Uterus (tissue), 4 donors: ENCODE results near the gene PNN. TPM values are rescaled to one million over a fixed set of nuclear protein-coding genes. Genes with fewer than 3 reads are reported as not detected.
"Not testable (repeated sequence)": the region's sequence is repeated elsewhere in the genome, so short reads cannot be mapped to it uniquely, and the experiment has no call there.

Experiments used
- DNase-seq, 2 donors: peaks; one replicate each; pipeline ENCODE4 v3.0.0-alpha.2; 2019 to 2020
- H3K27ac ChIP-seq, 2 donors: fragments of 200-600 bp; sonication (generic); 1 replicate in 1 of 2; 2 replicates in 1 of 2; pipeline ENCODE4 v1.5.1; 2016 to 2018
- H3K27me3 ChIP-seq, 2 donors: fragments of 200-600 bp; sonication (generic); one replicate each; pipeline ENCODE4 v1.5.1; 2018 to 2019; ENCODE audit warnings: control low read depth in 1 of 2
- H3K36me3 ChIP-seq, 2 donors: fragments of 200-600 bp; sonication (generic); one replicate each; pipeline ENCODE4 v1.5.1; 2019; ENCODE audit warnings: control low read depth in 1 of 2
- H3K4me1 ChIP-seq, 2 donors: fragments of 200-600 bp; sonication (generic); one replicate each; pipeline ENCODE4 v1.5.1; 2018 to 2019; ENCODE audit warnings: control low read depth in 1 of 2
- H3K4me3 ChIP-seq, 2 donors: fragments of 200-600 bp; sonication (generic); 1 replicate in 1 of 2; 2 replicates in 1 of 2; pipeline ENCODE4 v1.5.1; 2018 to 2019; ENCODE audit warnings: mild to moderate bottlenecking in 1 of 2
- H3K9me3 ChIP-seq, 2 donors: fragments of 200-600 bp; sonication (generic); one replicate each; pipeline ENCODE4 v1.5.1; 2019; ENCODE audit warnings: control low read depth in 1 of 2
- POLR2A ChIP-seq, 2 donors: fragments of 450-650 bp; IDR thresholded peaks; one replicate each; pipeline ENCODE4 v1.6.1; 2016; ENCODE audit warnings: antibody characterized with exemption in 2 of 2, mild to moderate bottlenecking in 1 of 2, moderate library complexity in 1 of 2
- intact Hi-C: fragments of 100-400 bp; cut with DNase I; formaldehyde crosslinking; loops from one replicate; pipeline ENCODE4 v1.15.1; 2023; ENCODE audit warnings: low total_unique reads
- total RNA-seq, 4 donors: library from RNA; depleted of rRNA in 3 of 4; stranded (reverse); fragments of >200 nt in 3 of 4; gene quantifications; one replicate each; pipeline versions ENCODE4 v1.1.0 to v1.2.4, GENCODE V29; 2014 to 2023
- TF ChIP-seq, protein P1 (sequence below), 4 experiments: fragments of 200-600 bp in 2 of 4; fragments of 450-650 bp in 2 of 4; sonication (generic) in 2 of 4; IDR thresholded peaks; one replicate each; pipeline ENCODE4 v1.5.1; 2016 to 2019; ENCODE audit warnings: antibody characterized with exemption in 4 of 4, mild to moderate bottlenecking in 2 of 4, moderate library complexity in 1 of 4
- donor health status: DM: yes; HTN: yes; CAD: no.

The PNN gene
- total RNA-seq, 4 donors from 2014 or later: 17.9 to 79.0 (median 39.2) TPM

DNA sequence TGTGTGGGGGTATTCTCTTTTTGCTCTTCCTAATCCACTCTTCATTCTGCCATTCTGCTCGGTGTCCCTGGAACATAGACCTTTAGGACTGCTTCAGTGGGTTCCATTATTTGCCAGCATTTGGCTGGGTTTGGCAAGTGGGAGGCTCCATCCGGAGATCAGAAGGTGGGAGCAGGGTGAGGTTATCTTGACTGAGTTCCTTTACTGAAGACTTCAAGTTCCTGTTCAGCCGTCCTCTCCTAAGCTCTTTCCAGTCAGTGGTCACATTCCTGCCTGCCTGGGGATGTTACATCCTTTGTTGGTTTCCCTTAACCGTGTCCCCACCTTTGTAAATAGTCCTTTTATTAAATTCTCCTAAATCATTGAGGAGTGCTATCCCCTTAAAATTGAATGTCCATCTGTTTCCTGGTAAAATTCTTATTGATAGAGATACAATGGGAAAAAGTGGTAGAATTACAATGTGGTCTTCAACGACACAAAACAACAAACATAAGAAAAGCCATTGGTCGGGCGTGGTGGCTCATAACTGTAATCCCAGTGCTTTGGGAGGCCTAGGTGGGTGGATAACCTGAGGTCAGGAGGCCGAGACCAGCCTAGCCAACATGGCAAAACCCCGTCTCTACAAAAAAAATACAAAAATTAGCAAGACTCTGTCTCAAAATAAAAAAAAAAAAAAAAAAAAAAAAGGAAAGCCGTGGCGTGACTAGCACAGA is 53.6 kb downstream of the PNN start:
- DNase-seq: no peak
- Histone ChIP-seq H3K4me3 (no peak overlapping the region), H3K9me3 (no peaks in the 10 kb centered on the region), H3K36me3 (no peaks in the 10 kb centered on the region), H3K27ac (no peak overlapping the region), H3K4me1 (no peaks in the 10 kb centered on the region), H3K27me3 (no peaks in the 10 kb centered on the region)
- TF ChIP-seq, protein P1, sequence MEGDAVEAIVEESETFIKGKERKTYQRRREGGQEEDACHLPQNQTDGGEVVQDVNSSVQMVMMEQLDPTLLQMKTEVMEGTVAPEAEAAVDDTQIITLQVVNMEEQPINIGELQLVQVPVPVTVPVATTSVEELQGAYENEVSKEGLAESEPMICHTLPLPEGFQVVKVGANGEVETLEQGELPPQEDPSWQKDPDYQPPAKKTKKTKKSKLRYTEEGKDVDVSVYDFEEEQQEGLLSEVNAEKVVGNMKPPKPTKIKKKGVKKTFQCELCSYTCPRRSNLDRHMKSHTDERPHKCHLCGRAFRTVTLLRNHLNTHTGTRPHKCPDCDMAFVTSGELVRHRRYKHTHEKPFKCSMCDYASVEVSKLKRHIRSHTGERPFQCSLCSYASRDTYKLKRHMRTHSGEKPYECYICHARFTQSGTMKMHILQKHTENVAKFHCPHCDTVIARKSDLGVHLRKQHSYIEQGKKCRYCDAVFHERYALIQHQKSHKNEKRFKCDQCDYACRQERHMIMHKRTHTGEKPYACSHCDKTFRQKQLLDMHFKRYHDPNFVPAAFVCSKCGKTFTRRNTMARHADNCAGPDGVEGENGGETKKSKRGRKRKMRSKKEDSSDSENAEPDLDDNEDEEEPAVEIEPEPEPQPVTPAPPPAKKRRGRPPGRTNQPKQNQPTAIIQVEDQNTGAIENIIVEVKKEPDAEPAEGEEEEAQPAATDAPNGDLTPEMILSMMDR (IDR thresholded peaks at IDR 0.05): no peak
- TF ChIP-seq POLR2A (IDR thresholded peaks at IDR 0.05): no peak
- intact Hi-C loops: no loop called here

DNA sequence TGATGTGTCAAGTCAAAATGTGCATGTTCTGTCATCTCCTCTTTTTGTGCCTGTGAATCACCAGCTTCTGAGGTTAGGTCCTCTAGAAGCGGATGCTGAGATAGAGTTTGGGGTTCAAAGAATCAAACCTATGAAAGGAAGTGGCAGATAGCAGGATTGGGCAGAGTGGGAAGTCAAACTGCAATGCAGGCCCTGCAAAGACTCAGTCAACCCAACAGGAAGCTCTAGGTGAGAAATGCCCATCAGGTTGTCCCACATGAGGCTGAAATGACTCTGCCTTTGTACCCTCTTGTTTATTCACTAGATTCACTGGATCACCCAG is 54.1 kb downstream of the PNN start:
- Histone ChIP-seq H3K27me3 (no peaks in the 10 kb centered on the region), H3K4me3 (no peak overlapping the region), H3K27ac (no peak overlapping the region), H3K4me1 (no peaks in the 10 kb centered on the region), H3K36me3 (no peaks in the 10 kb centered on the region), H3K9me3 (no peaks in the 10 kb centered on the region)
- intact Hi-C loops: no loop called here
- DNase-seq: no peak
- TF ChIP-seq, protein P1 (IDR thresholded peaks at IDR 0.05): no peak
- no peak for TF ChIP-seq POLR2A (IDR thresholded peaks at IDR 0.05)

- Histone ChIP-seq H3K4me1 (no peaks in the 10 kb centered on the region), H3K27ac (no peak overlapping the region), H3K36me3 (no peaks in the 10 kb centered on the region), H3K9me3 (no peaks in the 10 kb centered on the region), H3K4me3 (no peak overlapping the region), H3K27me3 (no peaks in the 10 kb centered on the region)
- TF ChIP-seq POLR2A (IDR thresholded peaks at IDR 0.05): no peak
- TF ChIP-seq, protein P1 (IDR thresholded peaks at IDR 0.05): no peak
- no peak for DNase-seq
- intact Hi-C loops: no loop called here
Measured at GRCh38 chr14:39229601-39230110, 54.6 kb downstream of the PNN start.

- Histone ChIP-seq H3K9me3 (no peaks in the 10 kb centered on the region), H3K27me3 (no peaks in the 10 kb centered on the region), H3K4me3 (no peak overlapping the region), H3K4me1 (no peaks in the 10 kb centered on the region), H3K27ac (no peak overlapping the region), H3K36me3 (no peaks in the 10 kb centered on the region)
- DNase-seq: no peak
- TF ChIP-seq, protein P1 (IDR thresholded peaks at IDR 0.05): no peak
- no peak for TF ChIP-seq POLR2A (IDR thresholded peaks at IDR 0.05)
- intact Hi-C loops: no loop called here
Measured at GRCh38 chr14:39230416-39231035, 55.5 kb downstream of the PNN start.

- DNase-seq, intact Hi-C loops: not testable (repeated sequence)
Measured at GRCh38 chr14:39231751-39232553, 56.9 kb downstream of the PNN start.

More at GRCh38 chr14:39231751-39232553, 56.9 kb downstream of the PNN start:
- H3K9me3 ChIP-seq, H3K4me1 ChIP-seq, H3K27me3 ChIP-seq, H3K36me3 ChIP-seq, H3K4me3 ChIP-seq, H3K27ac ChIP-seq: not testable (repeated sequence)

Other genes starting within 250 kb of the PNN start
- 100 to 1,000 TPM; 133 to 322 (median 231) TPM for gene SEC23A, start 72.0 kb upstream of the PNN start, total RNA-seq
- 10 to 100 TPM; 11.3 to 53.2 (median 28.2) TPM for gene GEMIN2, start 60.9 kb upstream of the PNN start, total RNA-seq
- gene TRAPPC6B, start 4.9 kb upstream of the PNN start, total RNA-seq: 10 to 100 TPM; 25.3 to 59.0 (median 27.9) TPM
- gene MIA2, start 58.7 kb downstream of the PNN start, total RNA-seq: 10 to 100 TPM; 15.3 to 38.2 (median 23.9) TPM